Measurements from ENCODE around the gene LSAMP.

The LSAMP gene

DNA sequence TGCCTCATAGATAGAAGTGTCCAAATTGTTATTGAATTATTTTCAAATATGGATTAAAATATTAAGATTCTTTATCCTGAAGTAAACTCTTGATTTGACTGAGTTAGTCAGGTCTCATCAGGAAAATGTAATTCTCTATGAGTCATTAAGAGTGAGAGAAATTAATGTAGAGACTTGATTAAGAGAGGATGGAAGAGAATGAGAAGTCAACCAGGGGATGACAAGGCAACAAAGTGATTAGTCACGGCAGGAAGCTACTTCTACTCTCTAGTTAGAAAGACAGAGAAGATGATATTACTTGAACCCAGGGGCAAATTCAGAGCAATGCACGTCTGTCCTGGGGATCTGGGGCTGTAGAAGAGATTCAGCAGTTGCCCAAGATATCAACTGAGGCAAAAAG is 202.5 kb downstream of the LSAMP start:
- H4K20me1 ChIP-seq (ENCODE audit: insufficient read depth, low read length, poor library complexity, severe bottlenecking): no peaks in the 10 kb centered on the region
- no peaks in the 10 kb centered on the region for H3K27me3 ChIP-seq (ENCODE audit: insufficient read depth, low read length, poor library complexity, severe bottlenecking)
- no peaks in the 10 kb centered on the region for H3K4me1 ChIP-seq (ENCODE audit: insufficient read depth, low read length, poor library complexity, severe bottlenecking)
- H2AFZ ChIP-seq (ENCODE audit: low read length): no peak overlapping the region
- H3K36me3 ChIP-seq (ENCODE audit: insufficient read depth, low read length): no peaks in the 10 kb centered on the region
- no peak overlapping the region for H3K9ac ChIP-seq (ENCODE audit: low read depth, low read length, poor library complexity, severe bottlenecking)
- no peak overlapping the region for H3K4me3 ChIP-seq (ENCODE audit: low read length, poor library complexity, severe bottlenecking)
- no peaks in the 10 kb centered on the region for H3K9me3 ChIP-seq (ENCODE audit: insufficient read depth, low read depth, low read length)
- H3K79me2 ChIP-seq (ENCODE audit: insufficient read depth, low read length): no peaks in the 10 kb centered on the region
- H3K9me2 ChIP-seq (replicated peaks; ENCODE audit: low read depth, low read length): no peaks in the 10 kb centered on the region; the same call in 1 of the 2 replicates
- no peaks in the 10 kb centered on the region for H3F3A ChIP-seq (ENCODE audit: low read depth)
- no peak overlapping the region for H3K4me2 ChIP-seq (ENCODE audit: low read depth, low read length, poor library complexity, severe bottlenecking)
- TF ChIP-seq, protein P1, sequence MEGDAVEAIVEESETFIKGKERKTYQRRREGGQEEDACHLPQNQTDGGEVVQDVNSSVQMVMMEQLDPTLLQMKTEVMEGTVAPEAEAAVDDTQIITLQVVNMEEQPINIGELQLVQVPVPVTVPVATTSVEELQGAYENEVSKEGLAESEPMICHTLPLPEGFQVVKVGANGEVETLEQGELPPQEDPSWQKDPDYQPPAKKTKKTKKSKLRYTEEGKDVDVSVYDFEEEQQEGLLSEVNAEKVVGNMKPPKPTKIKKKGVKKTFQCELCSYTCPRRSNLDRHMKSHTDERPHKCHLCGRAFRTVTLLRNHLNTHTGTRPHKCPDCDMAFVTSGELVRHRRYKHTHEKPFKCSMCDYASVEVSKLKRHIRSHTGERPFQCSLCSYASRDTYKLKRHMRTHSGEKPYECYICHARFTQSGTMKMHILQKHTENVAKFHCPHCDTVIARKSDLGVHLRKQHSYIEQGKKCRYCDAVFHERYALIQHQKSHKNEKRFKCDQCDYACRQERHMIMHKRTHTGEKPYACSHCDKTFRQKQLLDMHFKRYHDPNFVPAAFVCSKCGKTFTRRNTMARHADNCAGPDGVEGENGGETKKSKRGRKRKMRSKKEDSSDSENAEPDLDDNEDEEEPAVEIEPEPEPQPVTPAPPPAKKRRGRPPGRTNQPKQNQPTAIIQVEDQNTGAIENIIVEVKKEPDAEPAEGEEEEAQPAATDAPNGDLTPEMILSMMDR (conservative IDR thresholded peaks at IDR 0.05; ENCODE audit: low read length): no peak
- TF ChIP-seq EZH2phosphoT487 (IDR thresholded peaks at IDR 0.05; ENCODE audit: borderline replicate concordance): no peak

DNA sequence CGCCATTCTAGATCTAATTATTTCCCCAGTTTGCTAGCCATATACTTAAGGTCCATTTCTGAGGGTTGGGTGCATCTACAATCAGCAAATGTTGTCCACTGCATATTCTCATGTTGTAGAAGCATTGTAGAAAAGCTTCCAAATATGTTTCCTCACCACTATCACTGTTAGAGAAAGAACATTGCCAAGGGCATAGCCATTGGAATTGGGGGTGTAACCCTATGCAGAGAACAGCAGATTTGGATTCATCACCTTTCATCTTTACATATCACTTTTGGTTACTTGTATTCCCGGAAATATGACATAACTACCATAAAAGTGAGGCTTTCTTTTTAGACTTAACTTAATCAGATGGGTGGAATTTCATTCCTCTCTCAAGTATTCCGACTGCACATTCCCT is 203.6 kb downstream of the LSAMP start:
- Histone ChIP-seq H3K36me3 (ENCODE audit: insufficient read depth, low read length) (no peaks in the 10 kb centered on the region), H3K4me3 (ENCODE audit: low read length, poor library complexity, severe bottlenecking) (no peak overlapping the region), H3K9me2 (replicated peaks; ENCODE audit: low read depth, low read length) (no peaks in the 10 kb centered on the region), H4K20me1 (ENCODE audit: insufficient read depth, low read length, poor library complexity, severe bottlenecking) (no peaks in the 10 kb centered on the region), H3K79me2 (ENCODE audit: insufficient read depth, low read length) (no peaks in the 10 kb centered on the region), H3K9ac (ENCODE audit: low read depth, low read length, poor library complexity, severe bottlenecking) (no peak overlapping the region), H3K4me1 (ENCODE audit: insufficient read depth, low read length, poor library complexity, severe bottlenecking) (no peaks in the 10 kb centered on the region), H3K4me2 (ENCODE audit: low read depth, low read length, poor library complexity, severe bottlenecking) (no peak overlapping the region), H2AFZ (ENCODE audit: low read length) (no peak overlapping the region), H3K9me3 (ENCODE audit: insufficient read depth, low read depth, low read length) (no peaks in the 10 kb centered on the region), H3K27me3 (ENCODE audit: insufficient read depth, low read length, poor library complexity, severe bottlenecking) (no peaks in the 10 kb centered on the region), H3F3A (ENCODE audit: low read depth) (no peaks in the 10 kb centered on the region)
- TF ChIP-seq, protein P1 (conservative IDR thresholded peaks at IDR 0.05; ENCODE audit: low read length): no peak
- TF ChIP-seq EZH2phosphoT487 (IDR thresholded peaks at IDR 0.05; ENCODE audit: borderline replicate concordance): no peak

DNA sequence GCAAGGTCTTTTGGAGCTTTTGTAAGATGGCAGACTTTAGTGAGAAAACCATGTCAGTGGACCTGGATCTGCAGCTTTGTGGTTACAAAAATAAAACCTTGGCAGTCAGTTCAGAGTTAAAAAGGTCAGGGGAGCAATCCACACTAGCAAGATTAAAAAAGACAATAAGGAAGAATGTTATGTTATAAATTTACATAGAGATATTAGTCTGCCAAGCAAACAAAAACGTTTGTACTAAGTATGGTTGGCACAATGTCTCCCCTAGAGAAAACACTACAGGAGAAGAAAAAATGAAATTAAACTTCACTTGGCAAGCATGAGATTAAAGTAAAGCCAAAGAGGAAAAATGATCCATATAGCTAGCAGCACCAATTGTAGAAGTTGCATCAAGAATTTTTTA is 205.0 kb downstream of the LSAMP start:
- H3K79me2 ChIP-seq (ENCODE audit: insufficient read depth, low read length): no peaks in the 10 kb centered on the region
- no peaks in the 10 kb centered on the region for H3K9me2 ChIP-seq (replicated peaks; ENCODE audit: low read depth, low read length)
- H3K9me3 ChIP-seq (ENCODE audit: insufficient read depth, low read depth, low read length): no peaks in the 10 kb centered on the region
- no peak overlapping the region for H3K4me3 ChIP-seq (ENCODE audit: low read length, poor library complexity, severe bottlenecking)
- no peak overlapping the region for H3K4me2 ChIP-seq (ENCODE audit: low read depth, low read length, poor library complexity, severe bottlenecking)
- TF ChIP-seq, protein P1 (conservative IDR thresholded peaks at IDR 0.05; ENCODE audit: low read length): no peak
- no peak for TF ChIP-seq EZH2phosphoT487 (IDR thresholded peaks at IDR 0.05; ENCODE audit: borderline replicate concordance)
- no peaks in the 10 kb centered on the region for H3K4me1 ChIP-seq (ENCODE audit: insufficient read depth, low read length, poor library complexity, severe bottlenecking)
- no peaks in the 10 kb centered on the region for H3F3A ChIP-seq (ENCODE audit: low read depth)
- H3K27me3 ChIP-seq (ENCODE audit: insufficient read depth, low read length, poor library complexity, severe bottlenecking): no peaks in the 10 kb centered on the region
- no peaks in the 10 kb centered on the region for H4K20me1 ChIP-seq (ENCODE audit: insufficient read depth, low read length, poor library complexity, severe bottlenecking)
- H2AFZ ChIP-seq (ENCODE audit: low read length): no peak overlapping the region
- H3K9ac ChIP-seq (ENCODE audit: low read depth, low read length, poor library complexity, severe bottlenecking): no peak overlapping the region
- H3K36me3 ChIP-seq (ENCODE audit: insufficient read depth, low read length): no peaks in the 10 kb centered on the region
